HG02571 (cell line): ENCODE results near the gene TGFBR3.

ENCODE experiments used
- ATAC-seq: cut with Tn5 transposase; IDR thresholded peaks from one replicate; pipeline ENCODE4 v1.9.1; 2021; ENCODE audit warnings: mild to moderate bottlenecking, moderate library complexity; ENCODE audit not compliant: unreplicated experiment

TGFBR3 gene

GRCh38 chr1:91783423-91784170 lies 102.4 kb downstream of the TGFBR3 start:
- ATAC-seq, result no peak

DNA sequence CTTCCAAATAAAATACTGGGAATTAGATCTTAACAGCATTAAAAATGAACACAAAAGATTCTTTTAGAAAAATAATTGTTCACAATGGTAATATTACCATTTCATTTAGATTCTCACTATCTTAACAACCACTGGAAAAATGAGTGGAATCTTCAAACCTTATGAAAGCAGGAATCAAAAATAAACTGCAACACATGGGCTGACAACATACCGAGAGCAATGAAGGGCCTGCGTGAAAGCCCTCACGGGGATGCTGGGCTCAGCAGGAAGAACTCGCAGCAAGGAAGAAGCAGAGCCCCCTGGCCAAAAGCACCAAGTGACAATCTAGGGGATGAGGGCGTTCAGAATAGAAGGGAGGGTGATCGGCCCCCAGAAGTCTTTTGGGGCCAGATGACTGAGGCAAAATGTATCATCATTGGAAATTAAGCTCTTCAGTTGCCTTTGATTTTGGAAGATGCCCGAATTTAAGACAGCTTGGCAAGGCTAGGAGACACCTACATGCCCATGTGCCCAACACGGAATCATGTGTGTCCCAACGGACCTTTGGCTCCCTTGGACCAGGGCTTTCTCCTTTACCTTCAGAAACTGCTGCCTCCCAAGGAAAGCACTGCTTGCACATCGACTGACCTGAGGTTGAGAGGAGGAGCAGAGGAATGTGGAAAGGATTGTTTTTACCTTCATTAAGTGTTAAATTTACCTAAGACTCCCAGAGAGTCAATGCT lies 103.9 kb downstream of the TGFBR3 start:
- no peak for ATAC-seq

- ATAC-seq, result no peak
Observed at GRCh38 chr1:91781371-91781825, 104.6 kb downstream of the TGFBR3 start.

- no peak for ATAC-seq
Observed at GRCh38 chr1:91779548-91780021, 106.4 kb downstream of the TGFBR3 start.

DNA sequence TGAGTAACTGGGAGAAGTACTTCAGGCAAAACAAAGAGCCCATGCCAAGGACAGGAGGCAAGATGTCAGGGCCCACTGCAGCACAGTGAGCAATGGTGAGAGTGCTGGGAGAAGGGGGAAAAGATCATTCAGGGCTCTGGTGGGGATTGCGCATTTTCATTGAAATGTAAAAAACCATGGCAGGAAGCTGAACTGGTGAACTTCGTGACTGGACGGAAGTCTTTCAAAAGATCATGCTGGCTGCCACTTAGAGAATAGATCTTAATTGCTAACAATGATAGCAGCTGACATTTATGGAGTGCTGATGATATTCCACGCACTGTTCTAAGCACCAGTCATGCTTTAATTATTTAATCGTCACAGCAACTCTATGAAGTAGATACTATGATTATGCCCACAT lies 107.0 kb downstream of the TGFBR3 start:
- no peak for ATAC-seq

DNA sequence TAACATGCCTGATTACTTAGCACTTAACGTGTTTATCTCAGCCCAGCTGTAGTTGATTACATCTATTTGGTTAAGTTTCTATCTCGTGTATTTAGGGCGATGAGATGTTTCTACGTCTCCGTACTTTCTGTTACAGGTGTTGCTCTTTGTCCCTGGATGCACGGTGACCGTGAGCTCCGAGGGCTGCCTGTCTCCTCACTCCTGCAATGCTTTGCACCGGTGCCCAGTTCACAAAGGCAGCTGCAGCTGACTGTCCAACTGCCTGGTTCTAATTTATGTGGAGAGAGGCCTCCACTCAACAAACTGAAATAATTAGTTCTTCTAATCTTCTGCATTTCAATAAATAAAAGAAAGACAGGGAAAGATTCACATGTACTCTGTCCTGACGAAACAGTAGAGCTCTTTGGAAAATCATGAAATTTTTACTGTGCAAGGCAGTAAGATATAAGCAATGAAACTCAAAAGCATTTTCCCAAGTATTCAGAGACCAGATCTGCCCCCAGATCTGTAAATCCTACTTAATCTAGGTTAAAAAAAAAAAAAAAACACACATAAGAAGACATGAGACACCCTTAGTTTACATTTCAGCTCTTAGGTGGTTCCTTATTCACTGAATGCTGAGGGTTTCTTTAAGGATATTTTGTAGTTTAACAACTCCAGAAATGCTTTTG lies 108.2 kb downstream of the TGFBR3 start:
- ATAC-seq, result no peak

DNA sequence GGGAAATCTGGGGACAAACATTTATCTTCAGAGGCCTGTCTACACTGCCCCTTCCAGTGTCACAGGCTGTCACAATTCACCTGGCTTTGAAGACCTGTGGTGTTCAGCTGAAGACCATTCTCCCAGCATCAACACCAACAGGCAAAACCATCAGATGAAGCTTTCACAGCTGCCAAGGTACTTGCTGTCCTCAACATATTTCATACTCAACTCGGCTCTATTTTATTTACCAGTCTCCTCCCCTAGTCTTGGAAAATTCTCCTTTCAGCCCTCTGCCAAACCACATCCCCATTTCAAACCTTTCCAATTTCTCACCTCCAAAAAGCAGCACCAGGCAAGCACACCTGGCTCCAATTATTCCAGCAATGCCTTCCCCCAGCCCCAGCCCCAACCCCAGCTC lies 108.8 kb downstream of the TGFBR3 start:
- no peak for ATAC-seq

GRCh38 chr1:91776068-91776794 lies 109.7 kb downstream of the TGFBR3 start:
- no peak for ATAC-seq

- no peak for ATAC-seq
Observed at GRCh38 chr1:91775227-91775626, 110.7 kb downstream of the TGFBR3 start.

DNA sequence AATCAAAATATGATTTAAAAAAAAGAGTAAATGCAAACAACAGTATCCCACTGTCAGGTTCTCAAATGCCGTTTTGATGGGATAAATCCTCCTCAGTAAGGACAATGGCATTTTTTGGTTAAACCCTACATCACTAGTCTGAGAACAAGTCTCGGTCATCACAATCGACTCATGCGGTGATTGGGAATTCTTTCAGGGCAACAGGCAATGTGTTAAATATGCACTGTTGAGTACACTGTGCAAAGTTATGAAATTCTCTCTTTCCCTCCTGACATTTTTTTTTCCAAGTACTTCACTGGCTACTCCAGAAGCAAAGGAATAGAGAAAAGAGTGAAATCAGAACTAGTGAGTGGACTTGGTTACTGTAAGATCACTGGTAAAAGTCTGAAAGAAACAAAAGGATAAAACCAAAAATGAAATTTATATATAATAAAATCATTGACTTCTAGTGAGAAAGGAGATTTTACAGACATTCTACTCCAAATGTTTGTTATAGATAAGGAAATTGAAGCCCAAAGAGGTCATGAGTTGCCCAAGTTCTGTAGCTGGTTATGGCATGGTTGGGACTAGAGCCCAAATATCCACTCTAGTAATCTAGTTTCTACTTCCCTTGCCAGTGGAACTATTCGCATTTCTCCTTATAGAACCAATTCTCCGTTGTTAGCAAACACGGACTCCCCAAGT lies 111.3 kb downstream of the TGFBR3 start:
- ATAC-seq, result no peak

DNA sequence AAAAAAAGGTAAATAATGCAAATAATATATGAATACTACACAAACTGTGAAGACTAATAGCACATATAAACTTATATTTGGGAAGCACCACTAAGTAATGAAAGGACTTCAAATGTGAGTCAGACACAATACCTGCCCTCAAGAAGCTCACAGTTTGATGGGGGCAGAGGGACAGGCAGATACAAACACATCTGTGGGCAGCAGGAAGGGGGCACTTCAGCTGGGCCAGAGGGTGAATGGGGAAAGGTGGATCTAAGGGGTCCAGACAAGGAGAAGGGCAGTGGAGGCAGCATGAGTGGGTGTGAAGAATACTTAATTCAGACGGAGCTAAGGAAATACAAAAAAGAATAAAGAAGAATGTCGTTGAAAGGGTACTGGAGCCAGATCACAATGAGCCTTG lies 114.2 kb downstream of the TGFBR3 start:
- ATAC-seq, result no peak

DNA sequence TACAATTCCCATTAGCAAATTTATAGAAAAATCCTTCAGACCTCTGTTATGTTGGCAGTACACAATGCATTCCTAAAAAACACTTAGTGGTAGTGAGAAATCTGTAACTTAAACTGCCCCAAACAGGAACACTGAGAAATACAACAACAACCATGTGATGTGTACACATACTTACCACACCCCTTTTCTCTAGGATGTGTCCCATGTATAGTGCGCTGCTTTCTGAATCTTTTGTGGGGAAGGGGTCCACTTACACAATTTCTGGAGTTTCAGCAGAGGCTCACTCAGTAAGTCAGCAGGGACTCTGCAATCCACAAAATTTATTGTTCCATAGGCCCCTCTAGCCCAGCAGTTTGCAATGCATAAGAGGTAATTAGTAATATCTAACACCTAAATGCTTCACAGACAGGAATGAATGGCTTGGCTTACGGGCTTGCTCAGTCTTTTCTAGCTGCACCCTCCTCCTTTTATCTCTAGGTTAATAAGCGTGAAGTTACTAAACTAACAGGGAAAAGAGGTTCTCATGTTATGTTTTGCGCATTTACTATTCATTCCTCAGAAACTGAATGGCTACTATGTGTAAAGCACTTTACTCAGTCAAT lies 115.2 kb downstream of the TGFBR3 start:
- ATAC-seq, result no peak

DNA sequence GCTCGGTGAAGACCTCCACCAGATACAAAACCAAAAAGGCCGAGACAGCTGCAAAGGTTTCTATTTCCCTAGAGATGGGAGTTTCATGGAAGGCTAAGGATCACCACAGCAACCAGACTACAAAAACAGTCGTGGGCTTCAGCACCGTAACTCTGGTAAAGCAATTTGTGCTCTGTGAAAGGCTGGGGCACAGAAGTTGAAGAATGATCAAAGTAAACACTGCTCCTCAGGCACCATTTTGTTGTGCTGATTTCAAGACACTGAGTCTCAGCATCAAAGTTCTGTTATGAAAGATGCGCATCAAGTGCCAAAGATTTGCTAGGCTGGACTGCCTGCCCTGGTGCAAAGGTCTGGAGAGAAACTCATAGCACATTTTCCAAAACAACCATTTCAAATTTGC lies 116.2 kb downstream of the TGFBR3 start:
- no peak for ATAC-seq

- ATAC-seq, result no peak
Observed at GRCh38 chr1:91768786-91769725, 116.9 kb downstream of the TGFBR3 start.

GRCh38 chr1:91768120-91768519 lies 117.8 kb downstream of the TGFBR3 start:
- no peak for ATAC-seq

GRCh38 chr1:91766883-91767282 lies 119.1 kb downstream of the TGFBR3 start:
- ATAC-seq, result no peak

DNA sequence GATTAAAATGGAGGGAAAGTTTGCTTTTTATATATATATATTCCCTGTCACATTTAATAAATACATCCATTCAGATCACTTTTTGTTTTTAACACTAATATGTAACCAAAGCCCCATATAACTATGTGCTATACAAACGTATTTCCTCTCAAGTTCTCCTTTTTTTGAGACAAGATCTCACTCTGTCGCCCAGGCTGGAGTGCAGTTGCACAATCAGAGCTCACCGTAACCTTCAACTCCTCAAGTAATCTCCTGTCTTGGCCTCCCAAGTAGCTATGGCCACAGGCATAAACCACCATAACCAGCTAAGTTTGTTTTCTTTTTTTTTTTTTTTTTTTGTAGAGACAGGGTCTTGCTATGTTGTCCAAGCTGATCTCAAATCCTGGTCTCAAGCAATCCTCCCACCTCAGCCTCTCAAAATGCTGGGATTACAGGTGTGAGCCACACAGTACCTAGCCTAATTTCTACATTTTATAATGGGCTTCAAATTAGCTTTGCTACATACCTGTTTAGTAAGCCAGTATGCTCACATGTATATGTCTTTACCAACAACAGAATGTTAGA lies 120.0 kb downstream of the TGFBR3 start:
- no peak for ATAC-seq

DNA sequence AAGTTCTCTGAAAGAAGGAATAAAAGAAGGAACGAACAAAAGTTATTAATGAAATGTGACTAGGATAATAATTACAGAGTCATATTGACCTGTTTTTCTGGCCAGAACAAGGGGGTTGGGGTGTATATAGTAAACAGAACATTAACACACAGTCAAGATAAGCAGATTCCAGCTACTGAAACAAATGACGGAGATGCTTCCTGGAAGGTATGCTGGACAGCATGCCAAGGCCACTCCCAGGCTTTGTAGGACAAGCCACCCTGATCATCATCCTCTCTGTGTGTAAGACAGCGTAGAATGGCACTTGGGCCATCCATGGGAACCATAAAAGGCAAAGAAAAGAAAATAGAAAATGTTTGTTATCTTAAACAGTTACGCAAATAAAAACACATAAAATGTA lies 120.7 kb downstream of the TGFBR3 start:
- ATAC-seq, result no peak
